Measurements from ENCODE around the gene RBPJL.

Gene RBPJL

GRCh38 chr20:45338121-45339030 lies 31.7 kb downstream of the RBPJL start:
- Histone ChIP-seq H3K27ac (ENCODE audit: low read depth, low read length) (peak overlapping the region; percentile 50; the same call in 1 of the 2 replicates), H3K4me1 (ENCODE audit: control insufficient read depth, insufficient read depth, low read length) (peaks cover 66% of the 10 kb centered on the region), H3K4me3 (ENCODE audit: low read depth, low read length) (no peak overlapping the region), H3K9me3 (ENCODE audit: control insufficient read depth, insufficient read depth, low read depth, low read length) (no peaks in the 10 kb centered on the region), H3K36me3 (ENCODE audit: control insufficient read depth, insufficient read depth, low read length) (0 out of 2 replicates have a peak, but pooled peaks cover 10% of the 10 kb centered on the region), H3K27me3 (ENCODE audit: control insufficient read depth, insufficient read depth, low read length) (no peaks in the 10 kb centered on the region), H3K9ac (ENCODE audit: low read length) (peak overlapping the region; percentile 8)

- Histone ChIP-seq H3K4me1 (ENCODE audit: control insufficient read depth, insufficient read depth, low read length) (peaks cover 73% of the 10 kb centered on the region), H3K9ac (ENCODE audit: low read length) (no peak overlapping the region)
These were observed 32.4 kb downstream of the RBPJL start for GRCh38 chr20:45339084-45339483.

GRCh38 chr20:45339799-45340198 lies 33.2 kb downstream of the RBPJL start:
- Histone ChIP-seq H3K4me1 (ENCODE audit: control insufficient read depth, insufficient read depth, low read length) (peaks cover 80% of the 10 kb centered on the region), H3K36me3 (ENCODE audit: control insufficient read depth, insufficient read depth, low read length) (0 out of 2 replicates have a peak, but pooled peaks cover 7% of the 10 kb centered on the region), H3K27ac (ENCODE audit: low read depth, low read length) (no peak overlapping the region), H3K4me3 (ENCODE audit: low read depth, low read length) (no peak overlapping the region), H3K9me3 (ENCODE audit: control insufficient read depth, insufficient read depth, low read depth, low read length) (no peaks in the 10 kb centered on the region), H3K9ac (ENCODE audit: low read length) (no peak overlapping the region), H3K27me3 (ENCODE audit: control insufficient read depth, insufficient read depth, low read length) (no peaks in the 10 kb centered on the region)

More at GRCh38 chr20:45339084-45339483, 32.4 kb downstream of the RBPJL start:
- no peaks in the 10 kb centered on the region for H3K27me3 ChIP-seq (ENCODE audit: control insufficient read depth, insufficient read depth, low read length)
- no peak overlapping the region for H3K27ac ChIP-seq (ENCODE audit: low read depth, low read length)
- no peak overlapping the region for H3K4me3 ChIP-seq (ENCODE audit: low read depth, low read length)
- H3K9me3 ChIP-seq (ENCODE audit: control insufficient read depth, insufficient read depth, low read depth, low read length): no peaks in the 10 kb centered on the region
- H3K36me3 ChIP-seq (ENCODE audit: control insufficient read depth, insufficient read depth, low read length): 0 out of 2 replicates have a peak, but pooled peaks cover 10% of the 10 kb centered on the region

- Histone ChIP-seq H3K9me3 (ENCODE audit: control insufficient read depth, insufficient read depth, low read depth, low read length) (no peaks in the 10 kb centered on the region), H3K36me3 (ENCODE audit: control insufficient read depth, insufficient read depth, low read length) (0 out of 2 replicates have a peak, but pooled peaks cover 6% of the 10 kb centered on the region), H3K4me3 (ENCODE audit: low read depth, low read length) (no peak overlapping the region), H3K27ac (ENCODE audit: low read depth, low read length) (no peak overlapping the region), H3K27me3 (ENCODE audit: control insufficient read depth, insufficient read depth, low read length) (no peaks in the 10 kb centered on the region), H3K4me1 (ENCODE audit: control insufficient read depth, insufficient read depth, low read length) (peaks cover 85% of the 10 kb centered on the region), H3K9ac (ENCODE audit: low read length) (no peak overlapping the region)
These were observed 33.7 kb downstream of the RBPJL start for GRCh38 chr20:45340236-45340847.

- Histone ChIP-seq H3K4me3 (ENCODE audit: low read depth, low read length) (no peak overlapping the region), H3K27ac (ENCODE audit: low read depth, low read length) (no peak overlapping the region), H3K9me3 (ENCODE audit: control insufficient read depth, insufficient read depth, low read depth, low read length) (no peaks in the 10 kb centered on the region), H3K9ac (ENCODE audit: low read length) (no peak overlapping the region), H3K27me3 (ENCODE audit: control insufficient read depth, insufficient read depth, low read length) (no peaks in the 10 kb centered on the region), H3K36me3 (ENCODE audit: control insufficient read depth, insufficient read depth, low read length) (0 out of 2 replicates have a peak, but pooled peaks cover 6% of the 10 kb centered on the region), H3K4me1 (ENCODE audit: control insufficient read depth, insufficient read depth, low read length) (peaks cover 91% of the 10 kb centered on the region)
These were observed 34.3 kb downstream of the RBPJL start for GRCh38 chr20:45340951-45341350.

- 0 out of 2 replicates have a peak, but pooled peaks cover 6% of the 10 kb centered on the region for H3K36me3 ChIP-seq (ENCODE audit: control insufficient read depth, insufficient read depth, low read length)
- H3K4me1 ChIP-seq (ENCODE audit: control insufficient read depth, insufficient read depth, low read length): peaks cover 95% of the 10 kb centered on the region
These were observed 34.9 kb downstream of the RBPJL start for GRCh38 chr20:45341579-45341938.

GRCh38 chr20:45341939-45342854 lies 35.6 kb downstream of the RBPJL start:
- Histone ChIP-seq H3K9me3 (ENCODE audit: control insufficient read depth, insufficient read depth, low read depth, low read length) (no peaks in the 10 kb centered on the region), H3K27me3 (ENCODE audit: control insufficient read depth, insufficient read depth, low read length) (no peaks in the 10 kb centered on the region), H3K36me3 (ENCODE audit: control insufficient read depth, insufficient read depth, low read length) (0 out of 2 replicates have a peak, but pooled peaks cover 6% of the 10 kb centered on the region), H3K27ac (ENCODE audit: low read depth, low read length) (peak overlapping the region; percentile 69), H3K9ac (ENCODE audit: low read length) (peak overlapping the region; percentile 63), H3K4me1 (ENCODE audit: control insufficient read depth, insufficient read depth, low read length) (peaks cover 95% of the 10 kb centered on the region), H3K4me3 (ENCODE audit: low read depth, low read length) (peak overlapping the region; percentile 50)

More at GRCh38 chr20:45341579-45341938, 34.9 kb downstream of the RBPJL start:
- Histone ChIP-seq H3K27ac (ENCODE audit: low read depth, low read length) (peak overlapping the region; percentile 69), H3K27me3 (ENCODE audit: control insufficient read depth, insufficient read depth, low read length) (no peaks in the 10 kb centered on the region), H3K9ac (ENCODE audit: low read length) (peak overlapping the region; percentile 63), H3K4me3 (ENCODE audit: low read depth, low read length) (peak overlapping the region; percentile 50), H3K9me3 (ENCODE audit: control insufficient read depth, insufficient read depth, low read depth, low read length) (no peaks in the 10 kb centered on the region)

GRCh38 chr20:45342855-45343531 lies 36.4 kb downstream of the RBPJL start:
- peak overlapping the region; percentile 69; the same call in 1 of the 2 replicates for H3K27ac ChIP-seq (ENCODE audit: low read depth, low read length)
- H3K4me1 ChIP-seq (ENCODE audit: control insufficient read depth, insufficient read depth, low read length): peaks cover 91% of the 10 kb centered on the region
- H3K27me3 ChIP-seq (ENCODE audit: control insufficient read depth, insufficient read depth, low read length): no peaks in the 10 kb centered on the region
- H3K9me3 ChIP-seq (ENCODE audit: control insufficient read depth, insufficient read depth, low read depth, low read length): no peaks in the 10 kb centered on the region
- H3K4me3 ChIP-seq (ENCODE audit: low read depth, low read length): peak overlapping the region; percentile 50
- H3K9ac ChIP-seq (ENCODE audit: low read length): peak overlapping the region; percentile 46
- 0 out of 2 replicates have a peak, but pooled peaks cover 6% of the 10 kb centered on the region for H3K36me3 ChIP-seq (ENCODE audit: control insufficient read depth, insufficient read depth, low read length)

GRCh38 chr20:45343532-45344167 lies 37.0 kb downstream of the RBPJL start:
- peak overlapping the region; percentile 62 for H3K9ac ChIP-seq (ENCODE audit: low read length)
- peak overlapping the region; percentile 50; the same call in 1 of the 2 replicates for H3K4me3 ChIP-seq (ENCODE audit: low read depth, low read length)
- peaks cover 87% of the 10 kb centered on the region for H3K4me1 ChIP-seq (ENCODE audit: control insufficient read depth, insufficient read depth, low read length)
- H3K36me3 ChIP-seq (ENCODE audit: control insufficient read depth, insufficient read depth, low read length): 0 out of 2 replicates have a peak, but pooled peaks cover 6% of the 10 kb centered on the region
- H3K27me3 ChIP-seq (ENCODE audit: control insufficient read depth, insufficient read depth, low read length): no peaks in the 10 kb centered on the region
- peak overlapping the region; percentile 69; the same call in 1 of the 2 replicates for H3K27ac ChIP-seq (ENCODE audit: low read depth, low read length)
- no peaks in the 10 kb centered on the region for H3K9me3 ChIP-seq (ENCODE audit: control insufficient read depth, insufficient read depth, low read depth, low read length)

Measured in HUES6 (cell line).